Stomach (tissue), 9 donors: ENCODE measurements around the gene SAP30. TPM values are rescaled to one million over a fixed set of nuclear protein-coding genes. Genes with fewer than 3 reads are reported as not detected.

ENCODE experiments used
- DNase-seq, 2 donors: peaks; one replicate each; pipeline versions ENCODE4 v3.0.0 to v3.0.0-alpha.2; 2013 to 2019
- H3K27ac ChIP-seq, 5 donors: fragments of 200-600 bp in 4 of 5; sonication (generic) in 4 of 5; one replicate each; pipeline ENCODE4 v1.5.1; 2013 to 2019; ENCODE audit warnings: mild to moderate bottlenecking in 1 of 5, moderate library complexity in 1 of 5
- H3K27me3 ChIP-seq, 3 donors: fragments of 200-600 bp; sonication (generic); one replicate each; pipeline ENCODE4 v1.5.1; 2017 to 2019; ENCODE audit warnings: mixed run types in 1 of 3
- H3K36me3 ChIP-seq, 4 donors: fragments of 200-600 bp; sonication (generic); 1 replicate in 3 of 4; 2 replicates in 1 of 4; pipeline ENCODE4 v1.5.1; 2016 to 2019
- H3K4me1 ChIP-seq, 4 donors: fragments of 200-600 bp; sonication (generic); one replicate each; pipeline ENCODE4 v1.5.1; 2016 to 2019
- H3K4me3 ChIP-seq, 4 donors: fragments of 200-600 bp; sonication (generic) in 3 of 4; one replicate each; pipeline ENCODE4 v1.5.1; 2016 to 2019; ENCODE audit warnings: mild to moderate bottlenecking in 1 of 4
- H3K9me3 ChIP-seq, 4 donors: fragments of 200-600 bp; sonication (generic); one replicate each; pipeline ENCODE4 v1.5.1; 2016 to 2019
- EP300 ChIP-seq: sonication (generic); formaldehyde crosslinking; IDR thresholded peaks from one replicate; pipeline ENCODE4 v1.6.1; 2017; ENCODE audit warnings: antibody characterized with exemption
- POLR2A ChIP-seq, 4 donors: fragments of 450-650 bp; IDR thresholded peaks; one replicate each; pipeline ENCODE4 v1.6.1; 2016; ENCODE audit warnings: antibody characterized with exemption in 4 of 4, control low read depth in 2 of 4, mild to moderate bottlenecking in 1 of 4, moderate library complexity in 1 of 4
- POLR2AphosphoS5 ChIP-seq, 3 donors: sonication (generic); formaldehyde crosslinking; IDR thresholded peaks; one replicate each; pipeline ENCODE4 v1.6.1; 2016; ENCODE audit warnings: antibody characterized with exemption in 3 of 3
- WGBS, 5 donors: extraction: QIAGEN DNeasy Blood & Tissue Kit in 3 of 5; methylation state at CpG; one replicate each; pipeline versions ENCODE4 v1.1.5 to v1.1.7; 2013 to 2018; 5-methylcytosine and 5-hydroxymethylcytosine counted together
- intact Hi-C: fragments of 100-400 bp; cut with DNase I; formaldehyde crosslinking; loops from one replicate; pipeline ENCODE4 v1.15.1; 2023; ENCODE audit warnings: low total_unique reads
- polyA plus RNA-seq, 3 donors: library from polyadenylated mRNA; stranded (reverse); fragments of 200-250 nt; gene quantifications; one replicate each; pipeline ENCODE4 v1.2.3, GENCODE V29; 2013
- total RNA-seq, 5 donors: library from RNA; depleted of rRNA; stranded (reverse); fragments of >200 nt; gene quantifications; one replicate each; pipeline versions ENCODE4 v1.1.0 to v1.2.3, GENCODE V29; 2014 to 2016
- TF ChIP-seq, protein P1 (sequence below), 7 experiments: fragments of 450-650 bp in 4 of 7; fragments of 200-600 bp in 3 of 7; sonication (generic) in 3 of 7; IDR thresholded peaks; one replicate each; pipeline ENCODE4 v1.5.1; 2016 to 2019; ENCODE audit warnings: antibody characterized with exemption in 7 of 7, control low read depth in 2 of 7, mild to moderate bottlenecking in 1 of 7
- donor health status: healthy with polysubstance abuse.
- donor health status: Bipolar disorder and iron deficiency.
- donor health status: healthy.

Gene SAP30
- total and polyA plus RNA-seq, 8 donors: 3.1 to 24.0 (median 9.3) TPM

DNA sequence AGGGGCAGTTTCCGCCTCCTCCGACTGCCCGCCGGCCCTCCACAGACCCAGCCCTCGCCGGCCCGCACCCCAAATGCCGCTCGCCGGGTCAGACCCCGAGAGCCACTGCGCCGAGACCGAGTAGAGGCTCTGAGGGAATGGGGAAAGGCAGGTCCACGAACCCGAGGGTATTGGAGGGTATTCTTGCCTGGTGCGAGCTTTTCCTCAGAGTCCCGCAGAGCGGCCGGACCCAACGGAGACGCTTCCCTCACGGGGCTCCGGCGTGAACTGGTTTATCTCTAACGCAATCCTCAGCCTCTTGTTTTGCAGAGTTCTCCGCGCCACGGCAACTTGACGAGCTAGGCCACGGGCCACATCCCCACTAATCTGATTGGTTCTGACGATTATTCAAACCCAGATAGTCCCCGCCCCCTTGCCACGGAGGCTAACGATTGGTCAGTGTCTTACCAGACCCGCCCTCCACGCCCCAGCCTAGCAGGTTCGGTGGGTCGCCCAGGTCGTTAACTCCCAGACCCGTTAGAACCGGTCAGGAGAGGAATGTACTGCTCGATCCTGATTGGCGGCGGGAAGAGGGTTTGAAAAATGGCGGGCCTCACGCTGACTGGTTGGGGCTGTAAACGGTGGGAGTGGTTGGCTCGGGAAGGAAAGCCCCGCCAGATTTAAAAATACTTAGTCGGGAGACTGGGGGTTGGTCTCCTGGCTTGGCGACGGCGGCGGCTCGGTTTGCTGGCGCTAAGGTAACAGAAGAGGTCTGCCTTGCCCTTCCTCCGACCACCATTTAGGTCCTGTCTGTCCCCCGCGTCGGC lies 36.5 kb upstream of the SAP30 start, which contains the start of gene HMGB2:
HMGB2 (minus strand) TSS at position 274 of the 806 bp plus-strand sequence. CDS start 709 bp downstream, outside the sequence.
- H3K36me3 ChIP-seq: peaks cover 4 to 30% (median 24%) of the 10 kb centered on the region in 4 donors
- no peaks in the 10 kb centered on the region for H3K27me3 ChIP-seq
- no peak for TF ChIP-seq EP300
- peak; percentile 82 to 99 (median 97) for TF ChIP-seq POLR2AphosphoS5 (IDR thresholded peaks at IDR 0.05)
- TF ChIP-seq, protein P1, sequence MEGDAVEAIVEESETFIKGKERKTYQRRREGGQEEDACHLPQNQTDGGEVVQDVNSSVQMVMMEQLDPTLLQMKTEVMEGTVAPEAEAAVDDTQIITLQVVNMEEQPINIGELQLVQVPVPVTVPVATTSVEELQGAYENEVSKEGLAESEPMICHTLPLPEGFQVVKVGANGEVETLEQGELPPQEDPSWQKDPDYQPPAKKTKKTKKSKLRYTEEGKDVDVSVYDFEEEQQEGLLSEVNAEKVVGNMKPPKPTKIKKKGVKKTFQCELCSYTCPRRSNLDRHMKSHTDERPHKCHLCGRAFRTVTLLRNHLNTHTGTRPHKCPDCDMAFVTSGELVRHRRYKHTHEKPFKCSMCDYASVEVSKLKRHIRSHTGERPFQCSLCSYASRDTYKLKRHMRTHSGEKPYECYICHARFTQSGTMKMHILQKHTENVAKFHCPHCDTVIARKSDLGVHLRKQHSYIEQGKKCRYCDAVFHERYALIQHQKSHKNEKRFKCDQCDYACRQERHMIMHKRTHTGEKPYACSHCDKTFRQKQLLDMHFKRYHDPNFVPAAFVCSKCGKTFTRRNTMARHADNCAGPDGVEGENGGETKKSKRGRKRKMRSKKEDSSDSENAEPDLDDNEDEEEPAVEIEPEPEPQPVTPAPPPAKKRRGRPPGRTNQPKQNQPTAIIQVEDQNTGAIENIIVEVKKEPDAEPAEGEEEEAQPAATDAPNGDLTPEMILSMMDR (IDR thresholded peaks at IDR 0.05): no peak
- peak in 2 of 4 donors; percentile 88 to 93 for TF ChIP-seq POLR2A (IDR thresholded peaks at IDR 0.05)
- peaks cover 15 to 45% (median 33%) of the 10 kb centered on the region in 4 donors for H3K4me1 ChIP-seq
- H3K9me3 ChIP-seq: no peaks in the 10 kb centered on the region
- WGBS, 5 donors: 0 to 1% (median 0%) methylated on average over 54 to 61 of the region's 61 CpGs
- H3K4me3 ChIP-seq: peak within 1 kb of the TSS; percentile 73 to 96 (median 88)
- intact Hi-C loops: no loop called here
- DNase-seq: peak; percentile 100
- H3K27ac ChIP-seq: peak within 1 kb of the TSS; percentile 95 to 100 (median 98)

DNA sequence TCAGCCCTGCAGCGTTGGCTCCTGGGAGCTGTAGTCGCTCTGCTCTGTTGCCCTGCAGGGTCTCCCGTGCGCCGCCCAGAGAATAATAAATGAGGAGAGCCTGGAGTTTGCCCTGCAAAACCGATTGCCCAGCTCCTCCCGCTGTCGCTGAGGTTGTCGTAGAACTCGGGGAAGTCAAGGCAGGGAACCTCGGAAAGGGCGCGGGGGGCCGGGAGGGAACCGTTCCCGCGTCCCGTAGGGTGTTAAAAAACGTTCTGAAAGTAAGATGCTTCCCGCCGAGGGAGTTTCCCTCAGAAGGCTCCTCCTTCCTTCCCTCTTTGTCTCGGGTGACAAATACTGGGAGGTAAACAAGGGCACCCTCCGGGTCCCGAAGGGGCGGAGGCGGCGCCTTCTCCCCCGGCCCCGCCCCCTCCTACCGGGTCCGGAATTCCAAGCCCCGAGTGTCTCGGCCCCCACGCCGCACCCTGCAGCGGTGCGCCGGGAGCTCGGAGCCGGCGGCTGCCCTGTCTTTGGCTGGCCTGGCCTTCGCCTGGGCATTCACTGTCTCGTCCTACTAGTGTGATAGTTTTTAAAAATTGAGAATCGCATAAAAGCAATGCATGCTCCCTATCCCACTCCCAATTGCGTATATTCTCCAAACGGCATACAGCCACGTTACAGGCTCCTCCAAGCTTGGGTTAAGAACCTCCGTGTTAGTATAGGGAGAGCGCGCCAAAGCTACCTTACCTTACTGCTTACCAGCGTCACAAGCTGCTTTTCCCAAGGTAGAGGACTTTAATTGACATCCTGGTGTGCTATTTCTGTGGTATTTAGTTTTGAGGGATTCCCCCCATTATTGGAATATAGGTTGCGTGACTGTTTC lies 35.6 kb upstream of the SAP30 start:
- H3K36me3 ChIP-seq: peaks cover 4 to 21% (median 18%) of the 10 kb centered on the region in 4 donors
- H3K27ac ChIP-seq: peak overlapping the region; percentile 82 to 98 (median 97)
- intact Hi-C loops: no loop called here
- H3K4me1 ChIP-seq: peaks cover 15 to 42% (median 32%) of the 10 kb centered on the region in 4 donors
- H3K4me3 ChIP-seq: peak overlapping the region; percentile 73 to 96 (median 88)
- whole genome bisulfite sequencing, 5 donors: 1 to 2% (median 2%) methylated on average over 31 to 52 of the region's 52 CpGs
- H3K27me3 ChIP-seq: no peaks in the 10 kb centered on the region
- DNase-seq: peak; percentile 53 to 92
- TF ChIP-seq, protein P1 (IDR thresholded peaks at IDR 0.05): no peak
- TF ChIP-seq POLR2AphosphoS5 (IDR thresholded peaks at IDR 0.05) (no peak), EP300 (no peak), POLR2A (IDR thresholded peaks at IDR 0.05) (no peak)
- H3K9me3 ChIP-seq: no peaks in the 10 kb centered on the region

DNA sequence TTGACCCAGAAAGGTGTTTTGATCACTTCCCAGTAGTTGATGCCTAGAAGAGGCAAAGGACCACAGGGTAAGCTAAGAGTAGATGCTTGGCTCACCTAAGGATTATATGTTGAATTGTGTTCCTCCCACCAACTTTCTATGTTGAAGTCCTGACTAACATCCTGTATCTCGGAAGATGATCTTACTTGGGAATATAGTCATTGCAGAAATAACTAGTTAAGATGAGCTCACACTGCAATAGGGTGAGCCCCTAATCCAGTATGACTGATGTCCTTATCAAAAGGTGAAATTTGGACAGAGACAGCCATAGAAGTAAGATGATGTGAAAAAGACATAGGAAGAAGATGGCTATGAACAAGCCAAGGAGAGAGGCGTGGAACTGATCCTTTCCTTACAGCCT lies 33.3 kb upstream of the SAP30 start:
- H3K36me3 ChIP-seq: peaks cover 0 to 3% (median under 1%) of the 10 kb centered on the region in 4 donors
- H3K27me3 ChIP-seq: no peaks in the 10 kb centered on the region
- WGBS, 5 donors: 95 to 98% (median 98%) methylated on average over 2 of the region's 2 CpGs
- H3K27ac ChIP-seq: no peak overlapping the region
- DNase-seq: no peak
- H3K9me3 ChIP-seq: no peaks in the 10 kb centered on the region
- intact Hi-C loops: no loop called here
- H3K4me3 ChIP-seq: no peak overlapping the region
- TF ChIP-seq EP300 (no peak), POLR2AphosphoS5 (IDR thresholded peaks at IDR 0.05) (no peak)
- H3K4me1 ChIP-seq: peaks cover 6 to 19% (median 17%) of the 10 kb centered on the region in 4 donors

DNA sequence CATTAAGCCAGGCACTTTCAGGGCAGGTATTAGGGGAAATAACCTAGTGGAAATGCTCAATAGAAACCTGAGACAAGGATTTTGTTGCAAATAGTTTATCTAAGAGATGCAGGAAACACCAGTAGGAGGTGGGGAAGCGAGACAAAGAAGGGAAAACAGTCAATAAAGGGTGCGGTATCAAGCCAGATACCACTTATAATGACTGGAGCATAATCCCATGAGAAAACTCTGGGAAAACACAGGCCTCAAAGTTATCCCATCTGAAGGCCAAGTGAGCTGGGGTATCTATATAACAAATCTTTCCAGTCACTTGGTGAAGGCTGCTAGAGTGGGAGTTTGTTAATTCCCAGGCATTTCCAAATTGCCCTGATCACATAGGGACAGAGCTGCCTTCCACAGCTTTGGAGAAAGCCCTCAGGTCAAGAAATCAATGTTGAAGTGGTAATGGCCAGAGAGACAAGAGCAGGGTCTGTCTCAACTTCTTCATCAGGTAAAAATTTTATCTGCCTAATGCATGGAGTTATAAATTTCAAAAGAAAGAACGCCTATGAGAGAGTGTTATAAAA lies 26.8 kb upstream of the SAP30 start:
- no peaks in the 10 kb centered on the region for H3K27me3 ChIP-seq
- H3K4me1 ChIP-seq: no peaks in the 10 kb centered on the region
- 64 to 86% (median 82%) methylated on average over 3 of the region's 3 CpGs for WGBS, 5 donors
- no peak for TF ChIP-seq POLR2A (IDR thresholded peaks at IDR 0.05)
- no peak for TF ChIP-seq POLR2AphosphoS5 (IDR thresholded peaks at IDR 0.05)
- no peak for TF ChIP-seq EP300
- TF ChIP-seq, protein P1 (IDR thresholded peaks at IDR 0.05): no peak
- intact Hi-C loops: no loop called here
- no peak overlapping the region for H3K27ac ChIP-seq
- H3K36me3 ChIP-seq: no peaks in the 10 kb centered on the region
- DNase-seq: no peak
- no peak overlapping the region for H3K4me3 ChIP-seq
- H3K9me3 ChIP-seq: no peaks in the 10 kb centered on the region
